ENCODE data around the gene C15orf61. TPM values are rescaled to one million over a fixed set of nuclear protein-coding genes. Genes with fewer than 3 reads are reported as not detected.

Gene C15orf61
- polyA plus RNA-seq, 1 experiment: 3.2 TPM

- ChIA-PET CTCF (interaction anchor here (0.8 to 2.6 kb wide), 4 partner anchors 47 to 334 kb away, joined by 4 to 18 read pairs (median 6); no protein-coding TSS in a partner anchor), POLR2A (no interaction called here)
- H3K4me3 ChIP-seq (ENCODE audit: low read depth, low read length): no peak overlapping the region
- TF ChIP-seq CTCF (IDR thresholded peaks at IDR 0.05; ENCODE audit: low read depth, low read length): no peak
- no peak overlapping the region for H3K27ac ChIP-seq (ENCODE audit: low read depth, low read length)
- no peaks in the 10 kb centered on the region for H3K9me3 ChIP-seq (ENCODE audit: control insufficient read depth, insufficient read depth, low read length)
- DNase-seq (ENCODE audit: low read depth, low spot score): no peak
- no peaks in the 10 kb centered on the region for H3K27me3 ChIP-seq (ENCODE audit: control insufficient read depth, insufficient read depth, low read length)
Observed at GRCh38 chr15:67504056-67504455, 16.9 kb upstream of the C15orf61 start.

- H3K4me3 ChIP-seq (ENCODE audit: low read depth, low read length): no peak overlapping the region
- TF ChIP-seq CTCF (IDR thresholded peaks at IDR 0.05; ENCODE audit: low read depth, low read length): no peak
- no peaks in the 10 kb centered on the region for H3K9me3 ChIP-seq (ENCODE audit: control insufficient read depth, insufficient read depth, low read length)
- no peak for DNase-seq (ENCODE audit: low read depth, low spot score)
- no peaks in the 10 kb centered on the region for H3K27me3 ChIP-seq (ENCODE audit: control insufficient read depth, insufficient read depth, low read length)
- CTCF ChIA-PET: interaction anchor here (2.6 kb wide), 1 partner anchor 48 kb away, joined by 8 read pairs; no protein-coding TSS in a partner anchor
- POLR2A ChIA-PET: no interaction called here
- no peak overlapping the region for H3K27ac ChIP-seq (ENCODE audit: low read depth, low read length)
Observed at GRCh38 chr15:67504796-67505195, 16.1 kb upstream of the C15orf61 start.

GRCh38 chr15:67505675-67506572 is 15.0 kb upstream of the C15orf61 start:
- ChIA-PET POLR2A (no interaction called here), CTCF (no interaction called here)
- no peak for TF ChIP-seq CTCF (IDR thresholded peaks at IDR 0.05; ENCODE audit: low read depth, low read length)
- DNase-seq (ENCODE audit: low read depth, low spot score): no peak
- Histone ChIP-seq H3K9me3 (ENCODE audit: control insufficient read depth, insufficient read depth, low read length) (no peaks in the 10 kb centered on the region), H3K27ac (ENCODE audit: low read depth, low read length) (no peak overlapping the region), H3K27me3 (ENCODE audit: control insufficient read depth, insufficient read depth, low read length) (no peaks in the 10 kb centered on the region), H3K4me3 (ENCODE audit: low read depth, low read length) (no peak overlapping the region)

GRCh38 chr15:67506775-67507747 is 13.9 kb upstream of the C15orf61 start:
- H3K4me3 ChIP-seq (ENCODE audit: low read depth, low read length): no peak overlapping the region
- H3K27me3 ChIP-seq (ENCODE audit: control insufficient read depth, insufficient read depth, low read length): no peaks in the 10 kb centered on the region
- TF ChIP-seq CTCF (IDR thresholded peaks at IDR 0.05; ENCODE audit: low read depth, low read length): no peak
- CTCF ChIA-PET: interaction anchor here (0.6 kb wide), 1 partner anchor 101 kb away, joined by 3 read pairs; no protein-coding TSS in a partner anchor
- DNase-seq (ENCODE audit: low read depth, low spot score): no peak
- no peaks in the 10 kb centered on the region for H3K9me3 ChIP-seq (ENCODE audit: control insufficient read depth, insufficient read depth, low read length)
- POLR2A ChIA-PET: no interaction called here
- H3K27ac ChIP-seq (ENCODE audit: low read depth, low read length): no peak overlapping the region
